Erythroblast (primary cell): ENCODE measurements around the gene CRY1.

Experiments
- DNase-seq, 2 experiments: peaks; one replicate each; lab custom pipeline; 2025; lab: John Stamatoyannopoulos, UW
- GATA1 ChIP-seq: IDR thresholded peaks from 2 replicates; pipeline ENCODE4 v1.6.1; 2011; ENCODE audit warnings: low read depth, mild to moderate bottlenecking, control low read depth, low read length, moderate library complexity
- POLR2A ChIP-seq: IDR thresholded peaks from 2 replicates; pipeline ENCODE4 v1.6.1; 2011; ENCODE audit warnings: mild to moderate bottlenecking, low read length

The CRY1 gene

GRCh38 chr12:107093417-107094182 is at the start of gene CRY1:
CRY1 (minus strand) TSS chr12:107093549; CDS start chr12:107092961, 588 bp downstream.
- peak; percentile 95 to 97 for DNase-seq
- TF ChIP-seq GATA1 (no peak), POLR2A (peak; percentile 91)

- DNase-seq, result no peak
- TF ChIP-seq POLR2A, result no peak
- no peak for TF ChIP-seq GATA1
Measured at GRCh38 chr12:107139787-107140186, 46.4 kb upstream of the CRY1 start.

GRCh38 chr12:107138990-107139389 is 45.6 kb upstream of the CRY1 start:
- DNase-seq, result no peak
- no peak for TF ChIP-seq GATA1
- TF ChIP-seq POLR2A, result no peak

- no peak for TF ChIP-seq GATA1
- TF ChIP-seq POLR2A, result no peak
- DNase-seq, result no peak
Measured at GRCh38 chr12:107135177-107135576, 41.8 kb upstream of the CRY1 start.

- no peak for TF ChIP-seq GATA1
- TF ChIP-seq POLR2A, result no peak
- DNase-seq, result peak; percentile 61 to 63
Measured at GRCh38 chr12:107134558-107134957, 41.2 kb upstream of the CRY1 start.

GRCh38 chr12:107133462-107133861 is 40.1 kb upstream of the CRY1 start:
- no peak for DNase-seq
- no peak for TF ChIP-seq GATA1
- TF ChIP-seq POLR2A, result no peak

GRCh38 chr12:107131832-107132616 is 38.7 kb upstream of the CRY1 start:
- peak; percentile 36 to 64 for DNase-seq
- TF ChIP-seq GATA1 (no peak), POLR2A (no peak)

- TF ChIP-seq POLR2A, result no peak
- no peak for TF ChIP-seq GATA1
- DNase-seq, result no peak
Measured at GRCh38 chr12:107130830-107131611, 37.7 kb upstream of the CRY1 start.

- DNase-seq, result no peak
Measured at GRCh38 chr12:107129315-107129930, 36.1 kb upstream of the CRY1 start.

GRCh38 chr12:107127482-107128430 is 34.4 kb upstream of the CRY1 start:
- no peak for DNase-seq
- TF ChIP-seq POLR2A (no peak), GATA1 (no peak)

More at GRCh38 chr12:107129315-107129930, 36.1 kb upstream of the CRY1 start:
- TF ChIP-seq GATA1 (no peak), POLR2A (no peak)

- no peak for TF ChIP-seq POLR2A
- TF ChIP-seq GATA1, result no peak
- DNase-seq, result no peak
Measured at GRCh38 chr12:107126796-107127481, 33.6 kb upstream of the CRY1 start.
